Parathyroid adenoma (tissue), 2 donors: Measurements from ENCODE around the gene DDX24.
A peak's percentile ranks its signal among the peaks of the same experiment; 100 is the strongest.

Experiments
- H2AFZ ChIP-seq: fragments of 300-600 bp; sonication (generic); one replicate; pipeline ENCODE4 v1.7.0; 2017; ENCODE audit warnings: antibody characterized with exemption, mild to moderate bottlenecking
- H3K27ac ChIP-seq: fragments of 300-600 bp; sonication (generic); one replicate; pipeline ENCODE4 v1.7.0; 2017
- H3K27me3 ChIP-seq: fragments of 300-600 bp; sonication (generic); one replicate; pipeline ENCODE4 v1.7.0; 2017; ENCODE audit warnings: low read length; ENCODE audit not compliant: control insufficient read depth, insufficient read depth
- H3K36me3 ChIP-seq: fragments of 300-600 bp; sonication (generic); one replicate; pipeline ENCODE4 v1.7.0; 2017; ENCODE audit warnings: low read length; ENCODE audit not compliant: control insufficient read depth, insufficient read depth
- H3K4me1 ChIP-seq: fragments of 300-600 bp; sonication (generic); one replicate; pipeline ENCODE4 v1.7.0; 2017; ENCODE audit warnings: control low read depth
- H3K4me2 ChIP-seq: fragments of 300-600 bp; sonication (generic); one replicate; pipeline ENCODE4 v1.7.0; 2017; ENCODE audit warnings: low read length
- H3K4me3 ChIP-seq: fragments of 300-600 bp; sonication (generic); one replicate; pipeline ENCODE4 v1.7.0; 2017; ENCODE audit warnings: low read depth, low read length
- H3K79me2 ChIP-seq: fragments of 300-600 bp; sonication (generic); one replicate; pipeline ENCODE4 v1.7.0; 2017; ENCODE audit warnings: control low read depth
- H3K9ac ChIP-seq: fragments of 300-600 bp; sonication (generic); one replicate; pipeline ENCODE4 v1.7.0; 2017; ENCODE audit warnings: mild to moderate bottlenecking
- H3K9me3 ChIP-seq: fragments of 300-600 bp; sonication (generic); one replicate; pipeline ENCODE4 v1.7.0; 2017; ENCODE audit warnings: low read length; ENCODE audit not compliant: control insufficient read depth
- TF ChIP-seq, protein P1 (sequence below): fragments of 300-600 bp; sonication (generic); IDR thresholded peaks from one replicate; pipeline ENCODE4 v1.7.0; 2017; ENCODE audit warnings: antibody characterized with exemption, mild to moderate bottlenecking
- donor health status: primary hyperparathyroidism.

DDX24 gene

DNA sequence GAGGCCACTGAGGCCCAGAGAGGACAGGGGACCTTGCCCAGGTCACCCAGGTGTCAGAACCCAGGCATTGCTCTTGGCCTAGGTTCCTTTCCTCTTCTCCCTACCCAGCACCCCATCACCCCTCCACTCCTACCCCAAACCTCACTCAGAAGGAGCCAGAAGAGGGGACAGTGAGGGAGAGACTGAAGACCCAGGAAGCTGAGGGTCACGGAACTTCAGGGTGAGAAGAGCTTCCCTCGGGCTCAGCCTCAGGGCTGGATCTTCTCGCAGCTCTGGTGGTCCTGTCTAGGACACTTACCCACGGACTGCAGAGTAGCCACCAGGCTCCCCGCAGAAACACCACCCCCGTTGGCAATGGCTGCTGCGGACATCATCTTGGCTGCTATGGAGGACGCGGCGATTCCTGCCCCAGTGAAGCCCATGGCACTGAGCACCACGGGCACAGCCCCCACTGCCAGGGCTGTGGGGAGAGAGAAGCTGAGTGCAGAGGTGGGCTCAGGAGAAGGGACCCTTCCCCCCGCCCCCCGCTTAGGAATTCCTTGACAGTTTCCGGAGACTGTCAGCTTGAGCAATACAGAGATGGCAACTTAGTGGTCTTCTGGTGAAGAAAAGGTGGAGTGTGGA is 47.3 kb upstream of the DDX24 start:
- Histone ChIP-seq H3K4me1 (no peaks in the 10 kb centered on the region), H3K4me3 (no peak overlapping the region), H3K9ac (no peak overlapping the region), H3K36me3 (no peaks in the 10 kb centered on the region), H2AFZ (peak overlapping the region; percentile 93), H3K27ac (peak overlapping the region; percentile 84), H3K9me3 (no peaks in the 10 kb centered on the region), H3K27me3 (no peaks in the 10 kb centered on the region), H3K4me2 (no peak overlapping the region), H3K79me2 (no peaks in the 10 kb centered on the region)
- TF ChIP-seq, protein P1, sequence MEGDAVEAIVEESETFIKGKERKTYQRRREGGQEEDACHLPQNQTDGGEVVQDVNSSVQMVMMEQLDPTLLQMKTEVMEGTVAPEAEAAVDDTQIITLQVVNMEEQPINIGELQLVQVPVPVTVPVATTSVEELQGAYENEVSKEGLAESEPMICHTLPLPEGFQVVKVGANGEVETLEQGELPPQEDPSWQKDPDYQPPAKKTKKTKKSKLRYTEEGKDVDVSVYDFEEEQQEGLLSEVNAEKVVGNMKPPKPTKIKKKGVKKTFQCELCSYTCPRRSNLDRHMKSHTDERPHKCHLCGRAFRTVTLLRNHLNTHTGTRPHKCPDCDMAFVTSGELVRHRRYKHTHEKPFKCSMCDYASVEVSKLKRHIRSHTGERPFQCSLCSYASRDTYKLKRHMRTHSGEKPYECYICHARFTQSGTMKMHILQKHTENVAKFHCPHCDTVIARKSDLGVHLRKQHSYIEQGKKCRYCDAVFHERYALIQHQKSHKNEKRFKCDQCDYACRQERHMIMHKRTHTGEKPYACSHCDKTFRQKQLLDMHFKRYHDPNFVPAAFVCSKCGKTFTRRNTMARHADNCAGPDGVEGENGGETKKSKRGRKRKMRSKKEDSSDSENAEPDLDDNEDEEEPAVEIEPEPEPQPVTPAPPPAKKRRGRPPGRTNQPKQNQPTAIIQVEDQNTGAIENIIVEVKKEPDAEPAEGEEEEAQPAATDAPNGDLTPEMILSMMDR, result no peak

DNA sequence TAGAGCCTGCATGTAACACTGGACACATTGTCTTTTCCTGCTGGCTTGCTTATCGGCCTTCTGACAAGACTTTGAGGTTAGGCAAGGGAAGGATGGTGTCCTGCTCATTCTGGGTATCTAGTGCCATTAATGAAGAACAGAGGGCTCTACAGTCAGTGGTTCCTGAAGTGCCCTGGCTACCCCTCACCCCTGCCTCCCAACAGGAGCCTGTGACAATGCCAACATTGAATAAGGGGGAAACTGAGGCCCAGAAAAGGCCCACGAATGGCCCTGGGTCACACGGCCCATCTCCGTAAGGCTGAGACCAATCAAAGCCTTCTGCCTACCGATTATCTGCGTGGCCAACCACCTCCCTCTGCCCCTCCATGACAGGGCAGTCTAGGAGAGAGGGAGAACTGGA is 46.3 kb upstream of the DDX24 start:
- H3K4me3 ChIP-seq, result no peak overlapping the region
- H3K9me3 ChIP-seq, result no peaks in the 10 kb centered on the region
- H2AFZ ChIP-seq, result no peak overlapping the region
- no peak overlapping the region for H3K27ac ChIP-seq
- no peaks in the 10 kb centered on the region for H3K36me3 ChIP-seq
- H3K27me3 ChIP-seq, result no peaks in the 10 kb centered on the region
- H3K79me2 ChIP-seq, result no peaks in the 10 kb centered on the region
- H3K4me1 ChIP-seq, result no peaks in the 10 kb centered on the region
- TF ChIP-seq, protein P1, result no peak
- H3K4me2 ChIP-seq, result no peak overlapping the region
- no peak overlapping the region for H3K9ac ChIP-seq

DNA sequence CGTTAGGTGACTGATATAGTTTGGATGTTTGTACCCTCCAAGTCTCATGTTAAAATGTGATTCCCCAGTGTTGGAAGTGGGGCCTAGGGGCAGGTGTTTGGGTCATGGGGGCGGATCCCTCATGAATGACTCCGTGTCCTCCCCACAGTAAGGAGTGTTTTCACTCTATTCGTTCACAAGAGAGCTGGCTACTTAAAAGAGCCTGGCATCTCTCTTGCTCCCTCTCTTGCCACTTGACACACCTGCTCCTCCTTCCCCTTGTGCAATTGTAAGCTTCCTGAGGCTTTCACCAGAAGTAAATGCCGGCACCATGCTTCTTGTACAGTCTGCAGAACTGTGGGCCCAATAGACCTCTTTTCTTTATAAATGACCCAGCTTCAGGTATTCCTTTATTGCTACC is 45.8 kb upstream of the DDX24 start:
- Histone ChIP-seq H3K27ac (no peak overlapping the region), H3K4me2 (no peak overlapping the region), H3K9me3 (no peaks in the 10 kb centered on the region), H3K79me2 (no peaks in the 10 kb centered on the region), H3K9ac (no peak overlapping the region), H3K27me3 (no peaks in the 10 kb centered on the region), H3K4me3 (no peak overlapping the region), H2AFZ (no peak overlapping the region), H3K36me3 (no peaks in the 10 kb centered on the region), H3K4me1 (no peaks in the 10 kb centered on the region)
- TF ChIP-seq, protein P1, result no peak

DNA sequence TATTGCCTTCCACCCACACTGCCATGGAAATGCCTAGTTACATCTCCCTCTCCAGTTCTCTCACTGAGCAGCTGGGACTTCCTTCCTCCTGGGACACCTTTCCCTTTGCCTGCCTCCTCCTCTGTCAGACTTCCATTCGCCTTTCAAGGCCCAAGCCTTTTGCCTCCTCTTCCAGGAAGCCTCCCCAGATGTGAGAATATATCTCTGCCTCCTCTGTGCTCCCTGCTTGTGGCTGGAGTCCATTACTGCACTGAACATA is 45.3 kb upstream of the DDX24 start:
- H3K9me3 ChIP-seq, result no peaks in the 10 kb centered on the region
- H3K27ac ChIP-seq, result no peak overlapping the region
- no peaks in the 10 kb centered on the region for H3K27me3 ChIP-seq
- H3K79me2 ChIP-seq, result no peaks in the 10 kb centered on the region
- H3K9ac ChIP-seq, result no peak overlapping the region
- no peak overlapping the region for H3K4me3 ChIP-seq
- no peaks in the 10 kb centered on the region for H3K4me1 ChIP-seq
- TF ChIP-seq, protein P1, result no peak
- H3K36me3 ChIP-seq, result no peaks in the 10 kb centered on the region
- no peak overlapping the region for H3K4me2 ChIP-seq
- no peak overlapping the region for H2AFZ ChIP-seq

DNA sequence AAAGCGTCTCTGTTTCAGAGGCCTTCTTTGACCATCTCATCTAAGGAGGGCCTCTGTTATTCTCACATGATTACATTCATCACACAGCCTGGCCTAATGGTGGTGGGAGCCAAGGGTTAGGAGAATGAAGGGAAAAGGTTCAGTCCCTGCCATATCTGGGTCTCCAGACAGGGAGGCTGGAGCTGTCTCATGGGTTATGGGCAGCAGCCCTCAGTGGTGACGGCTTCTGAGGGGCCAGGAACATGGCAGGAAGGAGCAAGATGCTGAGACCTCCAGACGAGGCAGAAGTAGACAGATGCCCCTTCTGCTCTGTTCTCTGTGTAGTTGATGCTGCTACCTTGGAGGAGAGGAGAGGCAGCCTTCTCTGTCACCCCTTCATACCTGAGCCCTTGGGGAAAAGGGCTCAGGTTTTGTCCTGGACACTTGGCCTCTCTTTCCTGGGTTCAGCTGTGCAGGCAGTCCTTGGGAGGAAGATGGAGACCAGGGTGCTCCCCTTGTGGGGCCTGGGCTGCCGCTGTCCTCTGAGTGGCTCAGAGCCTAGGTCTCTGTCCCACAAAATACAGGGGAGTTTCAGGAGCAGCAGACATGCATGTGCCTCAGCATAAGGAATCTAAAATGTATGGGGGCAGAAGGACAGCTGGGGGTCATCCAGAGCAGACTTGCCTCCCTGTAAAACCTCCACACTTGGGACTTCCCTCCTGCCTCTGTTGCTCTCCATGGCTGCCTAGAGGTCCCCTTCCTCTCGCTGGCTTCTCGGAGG is 44.8 kb upstream of the DDX24 start:
- no peak overlapping the region for H3K4me3 ChIP-seq
- H3K4me2 ChIP-seq, result no peak overlapping the region
- TF ChIP-seq, protein P1, result no peak
- no peaks in the 10 kb centered on the region for H3K27me3 ChIP-seq
- H3K9me3 ChIP-seq, result no peaks in the 10 kb centered on the region
- no peak overlapping the region for H3K9ac ChIP-seq
- no peaks in the 10 kb centered on the region for H3K36me3 ChIP-seq
- no peaks in the 10 kb centered on the region for H3K4me1 ChIP-seq
- no peak overlapping the region for H3K27ac ChIP-seq
- no peaks in the 10 kb centered on the region for H3K79me2 ChIP-seq
- no peak overlapping the region for H2AFZ ChIP-seq
